GM23338 (cell line): ENCODE measurements around the gene LRRC51. TPM values are rescaled to one million over a fixed set of nuclear protein-coding genes. Genes with fewer than 3 reads are reported as not detected.

Experiments
- ATAC-seq: fragments of 200-7000 bp; cut with Tn5 transposase; 3 replicates; pipeline ENCODE4 v1.9.1; 2020
- DNase-seq: peaks from one replicate; pipeline ENCODE4 v3.0.0-alpha.2; 2015; ENCODE audit warnings: low spot score
- H2AFZ ChIP-seq: fragments of 200-600 bp; sonication (generic); 2 replicates; pipeline ENCODE4 v1.8.0; 2016; ENCODE audit warnings: antibody characterized with exemption, mild to moderate bottlenecking, moderate library complexity
- H3F3A ChIP-seq: fragments of 200-600 bp; sonication (generic); replicated peaks from 2 replicates; pipeline ENCODE4 v1.8.0; 2017; ENCODE audit warnings: antibody characterized with exemption, mixed run types, low read depth
- H3K27ac ChIP-seq: fragments of 200-600 bp; sonication (generic); 2 replicates; pipeline ENCODE4 v1.6.1; 2016; ENCODE audit warnings: low read depth
- H3K27me3 ChIP-seq: fragments of 200-600 bp; sonication (generic); 2 replicates; pipeline ENCODE4 v1.8.0; 2016; ENCODE audit warnings: mild to moderate bottlenecking, mixed run types, moderate library complexity; ENCODE audit not compliant: insufficient read depth
- H3K36me3 ChIP-seq: fragments of 200-600 bp; sonication (generic); 2 replicates; pipeline ENCODE4 v1.8.0; 2016; ENCODE audit warnings: mild to moderate bottlenecking; ENCODE audit not compliant: insufficient read depth
- H3K4me1 ChIP-seq: fragments of 200-600 bp; sonication (generic); 2 replicates; pipeline ENCODE4 v1.8.0; 2016; ENCODE audit warnings: mild to moderate bottlenecking, moderate library complexity; ENCODE audit not compliant: insufficient read depth
- H3K4me2 ChIP-seq: fragments of 200-600 bp; sonication (generic); 2 replicates; pipeline ENCODE4 v1.7.1; 2017; ENCODE audit warnings: mixed run types
- H3K4me3 ChIP-seq: fragments of 200-600 bp; sonication (generic); 2 replicates; pipeline ENCODE4 v1.6.1; 2016; ENCODE audit warnings: mixed run types
- H3K79me2 ChIP-seq: fragments of 200-600 bp; sonication (generic); replicated peaks from 2 replicates; pipeline ENCODE4 v1.8.0; 2017; ENCODE audit warnings: mild to moderate bottlenecking; ENCODE audit not compliant: insufficient read depth
- H3K9me2 ChIP-seq: fragments of 200-600 bp; sonication (generic); 2 replicates; pipeline ENCODE4 v1.8.0; 2017; ENCODE audit not compliant: insufficient read depth
- H4K20me1 ChIP-seq: fragments of 200-600 bp; sonication (generic); replicated peaks from 2 replicates; pipeline ENCODE4 v1.8.0; 2017; ENCODE audit warnings: mild to moderate bottlenecking; ENCODE audit not compliant: insufficient read depth
- H3K27ac Mint-ChIP-seq: 2 replicates; pipeline ENCODE4 v1.8.0; 2020; ENCODE audit warnings: inconsistent platforms, mild to moderate bottlenecking, moderate library complexity, mixed read lengths
- H3K27me3 Mint-ChIP-seq: 3 replicates; pipeline ENCODE4 v1.8.0; 2022; ENCODE audit warnings: low read depth, mild to moderate bottlenecking, moderate library complexity, mixed read lengths, inconsistent platforms; ENCODE audit not compliant: insufficient read depth, poor library complexity
- H3K36me3 Mint-ChIP-seq: 3 replicates; pipeline ENCODE4 v1.8.0; 2021; ENCODE audit warnings: low read depth, mild to moderate bottlenecking, inconsistent platforms, moderate library complexity, mixed read lengths
- H3K4me1 Mint-ChIP-seq: 3 replicates; pipeline ENCODE4 v1.8.0; 2020; ENCODE audit warnings: mild to moderate bottlenecking, inconsistent platforms, mixed read lengths
- H3K4me3 Mint-ChIP-seq: 3 replicates; pipeline ENCODE4 v1.8.0; 2021; ENCODE audit warnings: moderate library complexity, mild to moderate bottlenecking, inconsistent platforms, mixed read lengths
- H3K9me3 Mint-ChIP-seq: 3 replicates; pipeline ENCODE4 v1.8.0; 2020; ENCODE audit warnings: moderate library complexity, mild to moderate bottlenecking, inconsistent platforms, mixed read lengths
- CREB1 ChIP-seq: fragments of 250-450 bp; sonication (Bioruptor Pico); IDR thresholded peaks from 2 replicates; pipeline ENCODE4 v1.5.0; 2020; ENCODE audit warnings: low read depth, mild to moderate bottlenecking, moderate library complexity
- CTCF ChIP-seq, 2 experiments: fragments of 200-600 bp in 1 of 2; sonication (generic) in 1 of 2; conservative IDR thresholded peaks; 2 replicates each; pipeline versions ENCODE4 v1.5.1 to v1.6.1; 2016 to 2017; ENCODE audit warnings: antibody characterized with exemption in 2 of 2, low read depth in 2 of 2, mild to moderate bottlenecking in 2 of 2, moderate library complexity in 1 of 2
- ETS1 ChIP-seq: IDR thresholded peaks from 2 replicates; pipeline ENCODE4 v1.6.1; 2016; ENCODE audit warnings: antibody characterized with exemption
- JUNB ChIP-seq: IDR thresholded peaks from one replicate; pipeline ENCODE4 v1.6.1; 2016; ENCODE audit warnings: antibody characterized with exemption; ENCODE audit not compliant: unreplicated experiment
- NANOG ChIP-seq: IDR thresholded peaks from 2 replicates; pipeline ENCODE4 v1.6.1; 2016; ENCODE audit warnings: antibody characterized with exemption, borderline replicate concordance
- POLR2AphosphoS5 ChIP-seq: IDR thresholded peaks from 2 replicates; pipeline ENCODE4 v1.6.1; 2016; ENCODE audit warnings: antibody characterized with exemption, low read depth
- ZNF114 ChIP-seq: fragments of 250-450 bp; sonication (Bioruptor Pico); IDR thresholded peaks from 2 replicates; pipeline ENCODE4 v1.5.0; 2020; ENCODE audit warnings: mild to moderate bottlenecking, moderate library complexity
- ZNF331 ChIP-seq: fragments of 250-450 bp; sonication (Bioruptor Pico); IDR thresholded peaks from 2 replicates; pipeline ENCODE4 v1.5.0; 2020; ENCODE audit warnings: low read depth, mild to moderate bottlenecking, moderate library complexity
- polyA plus RNA-seq: library from polyadenylated mRNA; unstranded; fragments of >200 nt; fragmentation: Nextera tagmentation; extraction: Ambion mirVana; gene quantifications from 2 replicates; pipeline ENCODE4 v1.2.1, GENCODE V29; 2016
- total RNA-seq: library from RNA; depleted of rRNA; stranded (reverse); fragments of >200 nt; shearing (Covaris generic); gene quantifications from 2 replicates; pipeline ENCODE4 v1.2.3, GENCODE V29; 2014
- TF ChIP-seq, protein P1 (sequence below): IDR thresholded peaks from one replicate; pipeline ENCODE4 v1.6.1; 2018; ENCODE audit warnings: antibody characterized with exemption; ENCODE audit not compliant: unreplicated experiment

Gene LRRC51
- total and polyA plus RNA-seq, 2 experiments from 2014 or later: 3.6 to 4.2 TPM

DNA sequence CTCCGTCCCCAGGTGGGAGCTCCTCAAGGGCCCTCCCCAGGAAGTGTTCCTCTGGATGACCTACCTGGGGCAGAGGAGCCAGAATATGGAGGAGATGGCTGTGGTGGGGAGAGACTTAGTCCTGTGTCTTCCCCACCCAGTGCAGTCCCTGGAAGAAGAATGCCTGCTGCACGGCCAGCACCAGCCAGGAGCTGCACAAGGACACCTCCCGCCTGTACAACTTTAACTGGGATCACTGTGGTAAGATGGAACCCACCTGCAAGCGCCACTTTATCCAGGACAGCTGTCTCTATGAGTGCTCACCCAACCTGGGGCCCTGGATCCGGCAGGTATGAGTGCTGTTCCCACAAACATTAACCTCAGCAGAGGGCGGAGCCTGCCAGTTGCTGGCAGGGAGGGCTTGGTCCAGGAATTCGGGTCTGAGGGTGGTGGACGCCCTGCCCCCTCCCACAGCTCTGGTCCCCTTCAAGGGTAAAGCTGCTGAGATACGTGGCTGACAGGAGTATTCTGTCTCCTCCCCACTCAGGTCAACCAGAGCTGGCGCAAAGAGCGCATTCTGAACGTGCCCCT lies 58.3 kb downstream of the LRRC51 start:
- Histone ChIP-seq H3K36me3 (no peaks in the 10 kb centered on the region), H3K9me2 (no peaks in the 10 kb centered on the region), H3F3A (no peaks in the 10 kb centered on the region), H3K79me2 (no peaks in the 10 kb centered on the region), H3K27me3 (no peaks in the 10 kb centered on the region), H3K27ac (no peak overlapping the region), H3K4me1 (no peaks in the 10 kb centered on the region), H2AFZ (no peak overlapping the region), H3K4me3 (no peak overlapping the region), H3K4me2 (no peak overlapping the region), H4K20me1 (no peaks in the 10 kb centered on the region; the same call in 1 of the 2 replicates)
- Mint-ChIP-seq H3K27ac (no peak overlapping the region), H3K9me3 (no peaks in the 10 kb centered on the region; the same call in 2 of the 3 replicates), H3K36me3 (no peaks in the 10 kb centered on the region), H3K4me1 (peaks cover 2% of the 10 kb centered on the region; the same call in 1 of the 3 replicates), H3K27me3 (peaks cover 2% of the 10 kb centered on the region), H3K4me3 (no peak overlapping the region)
- TF ChIP-seq, protein P1, sequence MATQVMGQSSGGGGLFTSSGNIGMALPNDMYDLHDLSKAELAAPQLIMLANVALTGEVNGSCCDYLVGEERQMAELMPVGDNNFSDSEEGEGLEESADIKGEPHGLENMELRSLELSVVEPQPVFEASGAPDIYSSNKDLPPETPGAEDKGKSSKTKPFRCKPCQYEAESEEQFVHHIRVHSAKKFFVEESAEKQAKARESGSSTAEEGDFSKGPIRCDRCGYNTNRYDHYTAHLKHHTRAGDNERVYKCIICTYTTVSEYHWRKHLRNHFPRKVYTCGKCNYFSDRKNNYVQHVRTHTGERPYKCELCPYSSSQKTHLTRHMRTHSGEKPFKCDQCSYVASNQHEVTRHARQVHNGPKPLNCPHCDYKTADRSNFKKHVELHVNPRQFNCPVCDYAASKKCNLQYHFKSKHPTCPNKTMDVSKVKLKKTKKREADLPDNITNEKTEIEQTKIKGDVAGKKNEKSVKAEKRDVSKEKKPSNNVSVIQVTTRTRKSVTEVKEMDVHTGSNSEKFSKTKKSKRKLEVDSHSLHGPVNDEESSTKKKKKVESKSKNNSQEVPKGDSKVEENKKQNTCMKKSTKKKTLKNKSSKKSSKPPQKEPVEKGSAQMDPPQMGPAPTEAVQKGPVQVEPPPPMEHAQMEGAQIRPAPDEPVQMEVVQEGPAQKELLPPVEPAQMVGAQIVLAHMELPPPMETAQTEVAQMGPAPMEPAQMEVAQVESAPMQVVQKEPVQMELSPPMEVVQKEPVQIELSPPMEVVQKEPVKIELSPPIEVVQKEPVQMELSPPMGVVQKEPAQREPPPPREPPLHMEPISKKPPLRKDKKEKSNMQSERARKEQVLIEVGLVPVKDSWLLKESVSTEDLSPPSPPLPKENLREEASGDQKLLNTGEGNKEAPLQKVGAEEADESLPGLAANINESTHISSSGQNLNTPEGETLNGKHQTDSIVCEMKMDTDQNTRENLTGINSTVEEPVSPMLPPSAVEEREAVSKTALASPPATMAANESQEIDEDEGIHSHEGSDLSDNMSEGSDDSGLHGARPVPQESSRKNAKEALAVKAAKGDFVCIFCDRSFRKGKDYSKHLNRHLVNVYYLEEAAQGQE: no peak
- TF ChIP-seq CTCF (conservative IDR thresholded peaks at IDR 0.05; ENCODE audit: low read depth in 2 of 2) (no peak), JUNB (no peak), ETS1 (no peak), NANOG (no peak), CREB1 (CRISPR knock-in tag) (no peak), ZNF114 (CRISPR knock-in tag) (no peak), ZNF331 (CRISPR knock-in tag) (no peak)
- ATAC-seq (no peak), DNase-seq (no peak)

DNA sequence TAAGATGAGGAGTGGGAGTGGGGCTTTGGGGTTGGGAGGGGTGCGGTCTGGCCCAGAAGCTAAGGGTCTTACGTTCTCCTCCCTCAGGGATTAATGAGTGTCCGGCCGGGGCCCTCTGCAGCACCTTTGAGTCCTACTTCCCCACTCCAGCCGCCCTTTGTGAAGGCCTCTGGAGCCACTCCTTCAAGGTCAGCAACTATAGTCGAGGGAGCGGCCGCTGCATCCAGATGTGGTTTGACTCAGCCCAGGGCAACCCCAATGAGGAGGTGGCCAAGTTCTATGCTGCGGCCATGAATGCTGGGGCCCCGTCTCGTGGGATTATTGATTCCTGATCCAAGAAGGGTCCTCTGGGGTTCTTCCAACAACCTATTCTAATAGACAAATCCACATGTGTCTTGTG lies 58.9 kb downstream of the LRRC51 start:
- peaks cover 2% of the 10 kb centered on the region; the same call in 1 of the 3 replicates for H3K4me1 Mint-ChIP-seq
- no peaks in the 10 kb centered on the region for H3K36me3 Mint-ChIP-seq
- Histone ChIP-seq H3K4me1 (no peaks in the 10 kb centered on the region), H3F3A (no peaks in the 10 kb centered on the region), H2AFZ (no peak overlapping the region), H3K9me2 (no peaks in the 10 kb centered on the region), H3K27me3 (no peaks in the 10 kb centered on the region), H3K4me2 (no peak overlapping the region), H3K36me3 (no peaks in the 10 kb centered on the region), H4K20me1 (no peaks in the 10 kb centered on the region; the same call in 1 of the 2 replicates), H3K79me2 (no peaks in the 10 kb centered on the region), H3K27ac (no peak overlapping the region), H3K4me3 (no peak overlapping the region)
- H3K27ac Mint-ChIP-seq: no peak overlapping the region
- H3K4me3 Mint-ChIP-seq: no peak overlapping the region
- no peak for DNase-seq
- H3K27me3 Mint-ChIP-seq: peaks cover 2% of the 10 kb centered on the region
- H3K9me3 Mint-ChIP-seq: no peaks in the 10 kb centered on the region; the same call in 2 of the 3 replicates
- ATAC-seq: no peak
- TF ChIP-seq CREB1 (CRISPR knock-in tag) (no peak), POLR2AphosphoS5 (no peak), ZNF114 (CRISPR knock-in tag) (no peak), ETS1 (no peak)
